ENCODE results near the gene ME3. TPM values are rescaled to one million over a fixed set of nuclear protein-coding genes. Genes with fewer than 3 reads are reported as not detected.
A peak's percentile ranks its signal among the peaks of the same experiment; 100 is the strongest.

Gene ME3
- total RNA-seq, 1 donor from 2014 or later, result 16.7 TPM

GRCh38 chr11:86708669-86709068 lies 36.3 kb upstream of the ME3 start:
- H3K27ac ChIP-seq (ENCODE audit: low read depth, low read length), result no peak overlapping the region
- no peaks in the 10 kb centered on the region for H3K36me3 ChIP-seq (ENCODE audit: control insufficient read depth in 3 of 3, insufficient read depth in 3 of 3, low read length in 3 of 3)
- no peak overlapping the region for H3K4me3 ChIP-seq (ENCODE audit: low read length in 3 of 3)
- no peak overlapping the region for H3K9ac ChIP-seq (ENCODE audit: low read depth in 1 of 3, low read length in 3 of 3)
- no peaks in the 10 kb centered on the region for H3K9me3 ChIP-seq (ENCODE audit: control insufficient read depth in 3 of 3, low read length in 3 of 3)
- no peaks in the 10 kb centered on the region for H3K27me3 ChIP-seq (ENCODE audit: control insufficient read depth in 3 of 3, insufficient read depth in 3 of 3, low read length in 3 of 3)
- H3K4me1 ChIP-seq (ENCODE audit: control insufficient read depth in 3 of 3, insufficient read depth in 3 of 3, low read length in 3 of 3), result no peaks in the 10 kb centered on the region

GRCh38 chr11:86706338-86707131 lies 34.1 kb upstream of the ME3 start:
- no peak overlapping the region for H3K4me3 ChIP-seq (ENCODE audit: low read length in 3 of 3)
- peaks cover 0 to 11% (median 0%) of the 10 kb centered on the region in 3 donors for H3K4me1 ChIP-seq (ENCODE audit: control insufficient read depth in 3 of 3, insufficient read depth in 3 of 3, low read length in 3 of 3)
- H3K36me3 ChIP-seq (ENCODE audit: control insufficient read depth in 3 of 3, insufficient read depth in 3 of 3, low read length in 3 of 3), result no peaks in the 10 kb centered on the region
- H3K9me3 ChIP-seq (ENCODE audit: control insufficient read depth in 3 of 3, low read length in 3 of 3), result no peaks in the 10 kb centered on the region
- no peak overlapping the region for H3K9ac ChIP-seq (ENCODE audit: low read depth in 1 of 3, low read length in 3 of 3)
- H3K27me3 ChIP-seq (ENCODE audit: control insufficient read depth in 3 of 3, insufficient read depth in 3 of 3, low read length in 3 of 3), result no peaks in the 10 kb centered on the region
- no peak overlapping the region for H3K27ac ChIP-seq (ENCODE audit: low read depth, low read length)

GRCh38 chr11:86704710-86705109 lies 32.3 kb upstream of the ME3 start:
- H3K4me3 ChIP-seq (ENCODE audit: low read length in 3 of 3), result no peak overlapping the region
- no peak overlapping the region for H3K9ac ChIP-seq (ENCODE audit: low read depth in 1 of 3, low read length in 3 of 3)
- H3K27me3 ChIP-seq (ENCODE audit: control insufficient read depth in 3 of 3, insufficient read depth in 3 of 3, low read length in 3 of 3), result no peaks in the 10 kb centered on the region
- H3K9me3 ChIP-seq (ENCODE audit: control insufficient read depth in 3 of 3, low read length in 3 of 3), result no peaks in the 10 kb centered on the region
- no peak overlapping the region for H3K27ac ChIP-seq (ENCODE audit: low read depth, low read length)
- no peaks in the 10 kb centered on the region for H3K36me3 ChIP-seq (ENCODE audit: control insufficient read depth in 3 of 3, insufficient read depth in 3 of 3, low read length in 3 of 3)
- H3K4me1 ChIP-seq (ENCODE audit: control insufficient read depth in 3 of 3, insufficient read depth in 3 of 3, low read length in 3 of 3), result peaks cover 0 to 11% (median 0%) of the 10 kb centered on the region in 3 donors

GRCh38 chr11:86703987-86704386 lies 31.6 kb upstream of the ME3 start:
- no peak overlapping the region for H3K4me3 ChIP-seq (ENCODE audit: low read length in 3 of 3)
- no peaks in the 10 kb centered on the region for H3K36me3 ChIP-seq (ENCODE audit: control insufficient read depth in 3 of 3, insufficient read depth in 3 of 3, low read length in 3 of 3)
- peaks cover 0 to 11% (median 0%) of the 10 kb centered on the region in 3 donors for H3K4me1 ChIP-seq (ENCODE audit: control insufficient read depth in 3 of 3, insufficient read depth in 3 of 3, low read length in 3 of 3)
- no peaks in the 10 kb centered on the region for H3K27me3 ChIP-seq (ENCODE audit: control insufficient read depth in 3 of 3, insufficient read depth in 3 of 3, low read length in 3 of 3)
- no peaks in the 10 kb centered on the region for H3K9me3 ChIP-seq (ENCODE audit: control insufficient read depth in 3 of 3, low read length in 3 of 3)
- no peak overlapping the region for H3K9ac ChIP-seq (ENCODE audit: low read depth in 1 of 3, low read length in 3 of 3)
- H3K27ac ChIP-seq (ENCODE audit: low read depth, low read length), result no peak overlapping the region

GRCh38 chr11:86702220-86702983 lies 30.0 kb upstream of the ME3 start:
- no peaks in the 10 kb centered on the region for H3K27me3 ChIP-seq (ENCODE audit: control insufficient read depth in 3 of 3, insufficient read depth in 3 of 3, low read length in 3 of 3)
- H3K4me3 ChIP-seq (ENCODE audit: low read length in 3 of 3), result no peak overlapping the region
- no peaks in the 10 kb centered on the region for H3K36me3 ChIP-seq (ENCODE audit: control insufficient read depth in 3 of 3, insufficient read depth in 3 of 3, low read length in 3 of 3)

GRCh38 chr11:86699040-86699791 lies 26.8 kb upstream of the ME3 start:
- Histone ChIP-seq H3K4me3 (ENCODE audit: low read length in 3 of 3) (no peak overlapping the region), H3K4me1 (ENCODE audit: control insufficient read depth in 3 of 3, insufficient read depth in 3 of 3, low read length in 3 of 3) (peaks cover 0 to 25% (median 0%) of the 10 kb centered on the region in 3 donors), H3K27me3 (ENCODE audit: control insufficient read depth in 3 of 3, insufficient read depth in 3 of 3, low read length in 3 of 3) (no peaks in the 10 kb centered on the region)

More at GRCh38 chr11:86702220-86702983, 30.0 kb upstream of the ME3 start:
- Histone ChIP-seq H3K9me3 (ENCODE audit: control insufficient read depth in 3 of 3, low read length in 3 of 3) (no peaks in the 10 kb centered on the region), H3K4me1 (ENCODE audit: control insufficient read depth in 3 of 3, insufficient read depth in 3 of 3, low read length in 3 of 3) (peaks cover 0 to 11% (median 0%) of the 10 kb centered on the region in 3 donors), H3K9ac (ENCODE audit: low read depth in 1 of 3, low read length in 3 of 3) (no peak overlapping the region), H3K27ac (ENCODE audit: low read depth, low read length) (peak overlapping the region; percentile 2)

GRCh38 chr11:86698639-86699038 lies 26.2 kb upstream of the ME3 start:
- Histone ChIP-seq H3K4me1 (ENCODE audit: control insufficient read depth in 3 of 3, insufficient read depth in 3 of 3, low read length in 3 of 3) (peaks cover 0 to 25% (median 3%) of the 10 kb centered on the region in 3 donors), H3K27ac (ENCODE audit: low read depth, low read length) (no peak overlapping the region), H3K9me3 (ENCODE audit: control insufficient read depth in 3 of 3, low read length in 3 of 3) (no peaks in the 10 kb centered on the region), H3K9ac (ENCODE audit: low read depth in 1 of 3, low read length in 3 of 3) (no peak overlapping the region), H3K4me3 (ENCODE audit: low read length in 3 of 3) (no peak overlapping the region), H3K27me3 (ENCODE audit: control insufficient read depth in 3 of 3, insufficient read depth in 3 of 3, low read length in 3 of 3) (no peaks in the 10 kb centered on the region), H3K36me3 (ENCODE audit: control insufficient read depth in 3 of 3, insufficient read depth in 3 of 3, low read length in 3 of 3) (no peaks in the 10 kb centered on the region)

More at GRCh38 chr11:86699040-86699791, 26.8 kb upstream of the ME3 start:
- Histone ChIP-seq H3K27ac (ENCODE audit: low read depth, low read length) (no peak overlapping the region), H3K9me3 (ENCODE audit: control insufficient read depth in 3 of 3, low read length in 3 of 3) (no peaks in the 10 kb centered on the region), H3K9ac (ENCODE audit: low read depth in 1 of 3, low read length in 3 of 3) (no peak overlapping the region), H3K36me3 (ENCODE audit: control insufficient read depth in 3 of 3, insufficient read depth in 3 of 3, low read length in 3 of 3) (no peaks in the 10 kb centered on the region)

- Histone ChIP-seq H3K9ac (ENCODE audit: low read depth in 1 of 3, low read length in 3 of 3) (peak overlapping the region in 1 of 3 donors; percentile 24), H3K27ac (ENCODE audit: low read depth, low read length) (peak overlapping the region; percentile 19), H3K9me3 (ENCODE audit: control insufficient read depth in 3 of 3, low read length in 3 of 3) (no peaks in the 10 kb centered on the region), H3K4me1 (ENCODE audit: control insufficient read depth in 3 of 3, insufficient read depth in 3 of 3, low read length in 3 of 3) (peaks cover 0 to 14% (median 3%) of the 10 kb centered on the region in 3 donors), H3K4me3 (ENCODE audit: low read length in 3 of 3) (no peak overlapping the region), H3K36me3 (ENCODE audit: control insufficient read depth in 3 of 3, insufficient read depth in 3 of 3, low read length in 3 of 3) (no peaks in the 10 kb centered on the region), H3K27me3 (ENCODE audit: control insufficient read depth in 3 of 3, insufficient read depth in 3 of 3, low read length in 3 of 3) (no peaks in the 10 kb centered on the region)
Measured at GRCh38 chr11:86696451-86696850, 24.0 kb upstream of the ME3 start.

GRCh38 chr11:86696004-86696403 lies 23.6 kb upstream of the ME3 start:
- H3K4me3 ChIP-seq (ENCODE audit: low read length in 3 of 3), result no peak overlapping the region
- H3K9ac ChIP-seq (ENCODE audit: low read depth in 1 of 3, low read length in 3 of 3), result peak overlapping the region in 1 of 3 donors; percentile 24
- peak overlapping the region; percentile 19 for H3K27ac ChIP-seq (ENCODE audit: low read depth, low read length)
- H3K9me3 ChIP-seq (ENCODE audit: control insufficient read depth in 3 of 3, low read length in 3 of 3), result no peaks in the 10 kb centered on the region
- no peaks in the 10 kb centered on the region for H3K27me3 ChIP-seq (ENCODE audit: control insufficient read depth in 3 of 3, insufficient read depth in 3 of 3, low read length in 3 of 3)
- peaks cover 0 to 14% (median 3%) of the 10 kb centered on the region in 3 donors for H3K4me1 ChIP-seq (ENCODE audit: control insufficient read depth in 3 of 3, insufficient read depth in 3 of 3, low read length in 3 of 3)
- H3K36me3 ChIP-seq (ENCODE audit: control insufficient read depth in 3 of 3, insufficient read depth in 3 of 3, low read length in 3 of 3), result no peaks in the 10 kb centered on the region
